Body of pancreas (tissue), 4 donors: Measurements from ENCODE around the gene SLC6A17.

Experiments
- POLR2A ChIP-seq, 3 donors: fragments of 450-650 bp; IDR thresholded peaks; one replicate each; pipeline ENCODE4 v1.6.1; 2016; ENCODE audit warnings: antibody characterized with exemption in 3 of 3, mild to moderate bottlenecking in 2 of 3
- TF ChIP-seq, protein P1 (sequence below), 7 experiments: fragments of 450-650 bp in 4 of 7; fragments of 200-600 bp in 3 of 7; sonication (generic) in 3 of 7; IDR thresholded peaks; one replicate each; pipeline ENCODE4 v1.5.1; 2016 to 2019; ENCODE audit warnings: antibody characterized with exemption in 7 of 7

DNA sequence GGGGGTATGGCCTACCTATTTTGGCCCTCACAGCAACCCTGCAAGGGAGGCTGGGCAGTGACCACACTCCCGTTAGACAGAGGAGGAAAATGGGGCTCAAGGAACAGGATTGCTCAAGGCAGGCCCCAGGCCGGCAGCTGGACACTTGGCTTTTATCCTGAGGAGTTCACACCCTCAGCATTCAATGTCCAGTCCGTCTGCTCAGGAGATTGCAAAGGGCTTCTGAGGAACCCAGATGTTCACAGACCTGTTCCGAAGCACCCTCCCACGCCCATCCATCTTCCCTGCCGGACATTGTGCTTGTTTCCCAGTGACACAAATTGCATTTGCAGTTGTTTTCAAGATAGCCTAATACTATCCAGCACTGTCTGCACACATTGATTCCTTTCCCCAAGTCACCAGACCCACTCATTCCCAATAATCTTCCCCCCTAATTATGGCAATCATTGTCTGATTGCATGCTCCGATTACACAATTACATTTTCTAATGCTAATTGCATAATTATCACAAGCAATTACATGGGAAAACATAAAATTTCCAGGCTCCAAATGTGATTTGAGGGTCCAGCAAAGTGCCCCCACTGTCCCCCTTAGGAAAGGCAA lies 42.3 kb upstream of the SLC6A17 start:
- TF ChIP-seq, protein P1, sequence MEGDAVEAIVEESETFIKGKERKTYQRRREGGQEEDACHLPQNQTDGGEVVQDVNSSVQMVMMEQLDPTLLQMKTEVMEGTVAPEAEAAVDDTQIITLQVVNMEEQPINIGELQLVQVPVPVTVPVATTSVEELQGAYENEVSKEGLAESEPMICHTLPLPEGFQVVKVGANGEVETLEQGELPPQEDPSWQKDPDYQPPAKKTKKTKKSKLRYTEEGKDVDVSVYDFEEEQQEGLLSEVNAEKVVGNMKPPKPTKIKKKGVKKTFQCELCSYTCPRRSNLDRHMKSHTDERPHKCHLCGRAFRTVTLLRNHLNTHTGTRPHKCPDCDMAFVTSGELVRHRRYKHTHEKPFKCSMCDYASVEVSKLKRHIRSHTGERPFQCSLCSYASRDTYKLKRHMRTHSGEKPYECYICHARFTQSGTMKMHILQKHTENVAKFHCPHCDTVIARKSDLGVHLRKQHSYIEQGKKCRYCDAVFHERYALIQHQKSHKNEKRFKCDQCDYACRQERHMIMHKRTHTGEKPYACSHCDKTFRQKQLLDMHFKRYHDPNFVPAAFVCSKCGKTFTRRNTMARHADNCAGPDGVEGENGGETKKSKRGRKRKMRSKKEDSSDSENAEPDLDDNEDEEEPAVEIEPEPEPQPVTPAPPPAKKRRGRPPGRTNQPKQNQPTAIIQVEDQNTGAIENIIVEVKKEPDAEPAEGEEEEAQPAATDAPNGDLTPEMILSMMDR (IDR thresholded peaks at IDR 0.05): no peak
- TF ChIP-seq POLR2A (IDR thresholded peaks at IDR 0.05): no peak
